Measurements from ENCODE around the gene PTCH2.

PTCH2 gene

DNA sequence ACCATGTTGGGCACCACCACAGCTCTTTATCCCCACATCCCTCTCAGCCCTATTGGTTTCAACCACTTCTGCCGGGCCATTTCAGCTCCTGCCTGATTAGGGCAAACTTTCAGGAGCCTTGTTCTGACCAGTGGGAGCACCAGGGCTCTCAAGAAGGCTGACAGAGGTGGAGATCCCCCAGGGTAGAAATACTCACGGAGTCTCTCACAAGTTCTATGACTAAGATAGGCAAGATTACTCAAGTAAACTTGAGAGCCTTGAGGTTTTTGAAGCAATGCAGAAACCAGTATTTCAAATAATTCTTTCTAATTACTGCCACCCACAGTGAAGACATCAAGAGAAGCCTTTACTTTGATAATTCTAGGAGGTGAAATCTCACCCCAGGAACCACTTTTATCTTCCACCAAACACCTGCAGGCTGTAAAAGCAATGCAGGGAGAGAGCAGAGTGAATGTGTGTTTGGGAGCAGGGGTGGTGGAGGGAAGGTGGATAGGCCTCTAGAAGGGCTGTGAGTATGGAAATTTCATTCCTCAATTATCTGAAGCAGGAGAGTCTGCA is 6.6 kb upstream of the PTCH2 start:
- H3K79me2 ChIP-seq (ENCODE audit: insufficient read depth, low read length): no peaks in the 10 kb centered on the region
- H3K9ac ChIP-seq (ENCODE audit: low read depth, low read length): no peak overlapping the region
- no peaks in the 10 kb centered on the region for H3K4me1 ChIP-seq (ENCODE audit: insufficient read depth, low read length)
- DNase-seq (no peak), ATAC-seq (ENCODE audit: insufficient read depth, low read depth) (peak; percentile 72)
- H2AFZ ChIP-seq (ENCODE audit: low read depth, low read length): no peak overlapping the region
- no peak overlapping the region for H3K4me3 ChIP-seq (ENCODE audit: low read depth in 1 of 2, low read length in 2 of 2)
- no peaks in the 10 kb centered on the region for H3K27me3 ChIP-seq (ENCODE audit: insufficient read depth, low read length, poor library complexity)
- H3K27ac ChIP-seq (ENCODE audit: low read length): no peak overlapping the region
- TF ChIP-seq, protein P1, sequence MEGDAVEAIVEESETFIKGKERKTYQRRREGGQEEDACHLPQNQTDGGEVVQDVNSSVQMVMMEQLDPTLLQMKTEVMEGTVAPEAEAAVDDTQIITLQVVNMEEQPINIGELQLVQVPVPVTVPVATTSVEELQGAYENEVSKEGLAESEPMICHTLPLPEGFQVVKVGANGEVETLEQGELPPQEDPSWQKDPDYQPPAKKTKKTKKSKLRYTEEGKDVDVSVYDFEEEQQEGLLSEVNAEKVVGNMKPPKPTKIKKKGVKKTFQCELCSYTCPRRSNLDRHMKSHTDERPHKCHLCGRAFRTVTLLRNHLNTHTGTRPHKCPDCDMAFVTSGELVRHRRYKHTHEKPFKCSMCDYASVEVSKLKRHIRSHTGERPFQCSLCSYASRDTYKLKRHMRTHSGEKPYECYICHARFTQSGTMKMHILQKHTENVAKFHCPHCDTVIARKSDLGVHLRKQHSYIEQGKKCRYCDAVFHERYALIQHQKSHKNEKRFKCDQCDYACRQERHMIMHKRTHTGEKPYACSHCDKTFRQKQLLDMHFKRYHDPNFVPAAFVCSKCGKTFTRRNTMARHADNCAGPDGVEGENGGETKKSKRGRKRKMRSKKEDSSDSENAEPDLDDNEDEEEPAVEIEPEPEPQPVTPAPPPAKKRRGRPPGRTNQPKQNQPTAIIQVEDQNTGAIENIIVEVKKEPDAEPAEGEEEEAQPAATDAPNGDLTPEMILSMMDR (IDR thresholded peaks at IDR 0.05; ENCODE audit: borderline replicate concordance, extremely low read depth, low read length, poor library complexity, severe bottlenecking): no peak
- H3K9me3 ChIP-seq (ENCODE audit: insufficient read depth, low read length, severe bottlenecking): no peaks in the 10 kb centered on the region
- peaks cover 4% of the 10 kb centered on the region; the same call in 1 of the 2 replicates for H3K36me3 ChIP-seq (ENCODE audit: insufficient read depth, low read length)
- no peak overlapping the region for H3K4me2 ChIP-seq (ENCODE audit: insufficient read depth, low read length)
- no peaks in the 10 kb centered on the region for H4K20me1 ChIP-seq (ENCODE audit: insufficient read depth, low read length)

DNA sequence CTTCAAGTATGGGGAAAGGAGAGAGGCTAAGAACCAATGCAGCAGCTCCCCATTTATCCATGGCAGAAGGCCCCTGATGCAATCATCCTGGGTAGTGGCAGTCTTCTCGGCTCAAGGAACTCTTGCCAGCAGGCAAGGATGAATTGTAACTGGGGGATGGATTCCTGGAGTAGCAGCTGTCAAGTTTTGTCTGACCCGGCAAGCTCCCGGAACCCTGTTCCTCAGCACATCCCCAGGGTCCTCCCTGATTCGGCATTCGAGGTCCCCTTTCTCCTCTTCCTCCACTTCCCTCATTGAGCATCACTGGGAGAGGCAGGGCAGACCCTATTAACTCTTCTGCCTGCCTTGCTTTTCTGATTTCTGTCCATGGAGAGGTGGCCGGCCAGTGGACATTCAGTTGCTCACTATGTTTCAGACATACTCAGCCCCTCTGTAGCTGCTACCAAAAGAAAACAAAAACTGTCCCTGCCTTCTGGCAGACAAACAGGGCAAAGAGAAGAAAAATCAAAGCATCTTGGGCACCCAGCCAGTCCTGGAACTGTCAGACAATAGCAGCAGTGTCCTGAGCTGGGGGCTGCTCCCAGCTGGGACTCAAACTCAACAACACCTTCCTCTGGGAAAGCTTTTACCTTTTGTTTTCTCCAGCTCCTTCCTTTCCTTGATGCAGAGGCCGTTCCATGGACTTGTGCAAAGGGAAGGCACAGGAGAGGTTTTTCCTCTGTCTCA is 5.6 kb upstream of the PTCH2 start:
- ATAC-seq (ENCODE audit: insufficient read depth, low read depth) (no peak), DNase-seq (no peak)
- no peak overlapping the region for H3K9ac ChIP-seq (ENCODE audit: low read depth, low read length)
- no peaks in the 10 kb centered on the region for H3K9me3 ChIP-seq (ENCODE audit: insufficient read depth, low read length, severe bottlenecking)
- no peak for TF ChIP-seq EZH2 (IDR thresholded peaks at IDR 0.05; ENCODE audit: borderline replicate concordance, low read depth, low read length, severe bottlenecking)
- TF ChIP-seq, protein P1 (IDR thresholded peaks at IDR 0.05; ENCODE audit: borderline replicate concordance, extremely low read depth, low read length, poor library complexity, severe bottlenecking): no peak
- no peak overlapping the region for H3K27ac ChIP-seq (ENCODE audit: low read length)
- H3K79me2 ChIP-seq (ENCODE audit: insufficient read depth, low read length): no peaks in the 10 kb centered on the region
- H3K4me1 ChIP-seq (ENCODE audit: insufficient read depth, low read length): no peaks in the 10 kb centered on the region
- no peaks in the 10 kb centered on the region for H4K20me1 ChIP-seq (ENCODE audit: insufficient read depth, low read length)
- H3K27me3 ChIP-seq (ENCODE audit: insufficient read depth, low read length, poor library complexity): no peaks in the 10 kb centered on the region
- H3K4me2 ChIP-seq (ENCODE audit: insufficient read depth, low read length): no peak overlapping the region
- no peak overlapping the region for H2AFZ ChIP-seq (ENCODE audit: low read depth, low read length)
- H3K36me3 ChIP-seq (ENCODE audit: insufficient read depth, low read length): peaks cover 4% of the 10 kb centered on the region; the same call in 1 of the 2 replicates
- no peak overlapping the region for H3K4me3 ChIP-seq (ENCODE audit: low read depth in 1 of 2, low read length in 2 of 2)

DNA sequence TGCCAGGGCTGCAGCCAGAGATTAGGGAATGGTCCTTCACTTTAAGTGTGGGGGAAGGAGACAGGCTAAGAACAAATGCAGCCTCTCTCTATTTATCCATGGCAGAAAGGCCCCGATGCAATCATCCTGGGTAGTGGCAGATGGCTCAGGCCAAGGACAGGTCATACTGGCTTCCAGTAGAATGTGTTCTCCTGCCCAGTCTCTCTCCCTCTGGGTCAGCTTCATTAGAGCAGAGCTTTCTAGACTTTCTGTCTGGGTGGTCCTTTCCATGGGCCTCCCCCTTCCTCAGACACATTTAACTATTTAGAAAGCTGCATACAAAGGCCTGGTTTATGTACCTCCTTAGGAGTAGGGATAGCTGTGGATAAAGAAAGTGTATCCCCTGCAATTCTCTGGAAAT is 4.8 kb upstream of the PTCH2 start:
- no peak for DNase-seq

More for the DNA sequence above, 4.8 kb upstream of the PTCH2 start:
- Histone ChIP-seq H3K4me2 (ENCODE audit: insufficient read depth, low read length) (no peak overlapping the region), H3K27me3 (ENCODE audit: insufficient read depth, low read length, poor library complexity) (peaks cover 2% of the 10 kb centered on the region), H3K79me2 (ENCODE audit: insufficient read depth, low read length) (no peaks in the 10 kb centered on the region), H4K20me1 (ENCODE audit: insufficient read depth, low read length) (no peaks in the 10 kb centered on the region), H2AFZ (ENCODE audit: low read depth, low read length) (no peak overlapping the region), H3K4me3 (ENCODE audit: low read depth in 1 of 2, low read length in 2 of 2) (no peak overlapping the region), H3K9me3 (ENCODE audit: insufficient read depth, low read length, severe bottlenecking) (no peaks in the 10 kb centered on the region), H3K36me3 (ENCODE audit: insufficient read depth, low read length) (peaks cover 4% of the 10 kb centered on the region; the same call in 1 of the 2 replicates), H3K4me1 (ENCODE audit: insufficient read depth, low read length) (peaks cover 8% of the 10 kb centered on the region), H3K27ac (ENCODE audit: low read length) (no peak overlapping the region), H3K9ac (ENCODE audit: low read depth, low read length) (no peak overlapping the region)
- TF ChIP-seq, protein P1 (IDR thresholded peaks at IDR 0.05; ENCODE audit: borderline replicate concordance, extremely low read depth, low read length, poor library complexity, severe bottlenecking): no peak
- TF ChIP-seq EZH2 (IDR thresholded peaks at IDR 0.05; ENCODE audit: borderline replicate concordance, low read depth, low read length, severe bottlenecking): no peak
- ATAC-seq (ENCODE audit: insufficient read depth, low read depth): no peak
